IMR-90 (cell line): ENCODE data around the gene ADM. TPM values are rescaled to one million over a fixed set of nuclear protein-coding genes. Genes with fewer than 3 reads are reported as not detected.

Experiments
- ATAC-seq: fragments of 200-7000 bp; cut with Tn5 transposase; 2 replicates; pipeline ENCODE4 v1.9.1; 2020; ENCODE audit warnings: low read depth, mild to moderate bottlenecking, moderate library complexity
- BruUV-seq: library from RNA; stranded (reverse); fragments of 400-500 nt; replicated peaks from 2 replicates; lab custom pipeline; 2021; lab: Mats Ljungman, UMichigan
- CTCF ChIA-PET: fragments of 300-600 bp; formaldehyde crosslinking; extraction: SDS; loops from one replicate; lab custom pipeline; 2021; ENCODE audit warnings: antibody characterized with exemption; lab: Yijun Ruan, JAX
- POLR2A ChIA-PET: fragments of 300-600 bp; sonication (Branson Sonifier 250); formaldehyde crosslinking; loops from one replicate; lab custom pipeline; 2022; ENCODE audit warnings: antibody characterized with exemption; ENCODE audit not compliant: unreplicated experiment; lab: Charles Lee
- DNase-seq: peaks from one replicate; pipeline ENCODE4 v3.0.0; 2013
- H2AFZ ChIP-seq: replicated peaks from 2 replicates; pipeline ENCODE3; 2013; ENCODE audit warnings: low read length, mild to moderate bottlenecking; ENCODE audit not compliant: poor library complexity
- H2AK5ac ChIP-seq: 2 replicates; pipeline ENCODE4 v1.6.1; 2013; ENCODE audit warnings: low read depth, low read length, inconsistent platforms
- H2AK9ac ChIP-seq: replicated peaks from 2 replicates; pipeline ENCODE3; 2013; ENCODE audit warnings: mild to moderate bottlenecking, low read depth, low read length, moderate library complexity; ENCODE audit not compliant: poor library complexity
- H2BK120ac ChIP-seq: 2 replicates; pipeline ENCODE4 v1.6.1; 2013; ENCODE audit warnings: low read depth, low read length, inconsistent platforms
- H2BK15ac ChIP-seq: 3 replicates; pipeline ENCODE4 v1.6.1; 2013; ENCODE audit warnings: low read depth, low read length, inconsistent platforms
- H2BK20ac ChIP-seq: 2 replicates; pipeline ENCODE4 v1.6.1; 2013; ENCODE audit warnings: low read depth, mild to moderate bottlenecking, inconsistent platforms, low read length, moderate library complexity
- H2BK5ac ChIP-seq: 2 replicates; pipeline ENCODE4 v1.6.1; 2013; ENCODE audit warnings: mild to moderate bottlenecking, low read depth, low read length, inconsistent platforms; ENCODE audit not compliant: poor library complexity, severe bottlenecking
- H3K14ac ChIP-seq: replicated peaks from 2 replicates; pipeline ENCODE4 v1.6.1; 2013; ENCODE audit warnings: low read depth, low read length, inconsistent platforms
- H3K18ac ChIP-seq: 2 replicates; pipeline ENCODE4 v1.6.1; 2013; ENCODE audit warnings: low read depth, low read length, control low read depth
- H3K23ac ChIP-seq: 2 replicates; pipeline ENCODE4 v1.6.1; 2013; ENCODE audit warnings: low read depth, low read length, inconsistent platforms
- H3K27ac ChIP-seq: 2 replicates; pipeline ENCODE4 v1.5.1; 2013; ENCODE audit warnings: mild to moderate bottlenecking, control low read depth, low read length; ENCODE audit not compliant: insufficient read depth
- H3K27me3 ChIP-seq: 2 replicates; pipeline ENCODE4 v1.6.1; 2013; ENCODE audit warnings: low read length; ENCODE audit not compliant: control insufficient read depth, insufficient read depth
- H3K36me3 ChIP-seq: 2 replicates; pipeline ENCODE4 v1.6.1; 2013; ENCODE audit warnings: low read length, mixed read lengths; ENCODE audit not compliant: control insufficient read depth, insufficient read depth
- H3K4ac ChIP-seq: 2 replicates; pipeline ENCODE4 v1.6.1; 2013; ENCODE audit warnings: low read depth, low read length, inconsistent platforms
- H3K4me1 ChIP-seq: 2 replicates; pipeline ENCODE4 v1.6.1; 2013; ENCODE audit warnings: low read length, mixed read lengths; ENCODE audit not compliant: control insufficient read depth, insufficient read depth
- H3K4me2 ChIP-seq: 2 replicates; pipeline ENCODE4 v1.6.1; 2013; ENCODE audit warnings: low read depth, mild to moderate bottlenecking, control low read depth, low read length, moderate library complexity
- H3K4me3 ChIP-seq: 2 replicates; pipeline ENCODE4 v1.5.1; 2013; ENCODE audit warnings: low read depth, mild to moderate bottlenecking, control low read depth, low read length, moderate library complexity; ENCODE audit not compliant: insufficient read depth
- H3K56ac ChIP-seq: 2 replicates; pipeline ENCODE4 v1.6.1; 2013; ENCODE audit warnings: low read length, inconsistent platforms; ENCODE audit not compliant: insufficient read depth; ENCODE audit errors: extremely low read depth
- H3K79me1 ChIP-seq, 2 experiments: 2 replicates each; pipeline ENCODE4 v1.6.1; 2013; ENCODE audit warnings: low read length in 2 of 2, inconsistent platforms in 1 of 2, low read depth in 1 of 2
- H3K9ac ChIP-seq: 2 replicates; pipeline ENCODE4 v1.6.1; 2013; ENCODE audit warnings: low read depth, low read length, control low read depth
- H3K9me1 ChIP-seq: 2 replicates; pipeline ENCODE4 v1.6.1; 2013; ENCODE audit warnings: low read length, inconsistent platforms; ENCODE audit not compliant: insufficient read depth
- H3K9me3 ChIP-seq: 2 replicates; pipeline ENCODE4 v1.6.1; 2013; ENCODE audit warnings: low read length; ENCODE audit not compliant: control insufficient read depth, insufficient read depth
- H4K20me1 ChIP-seq: 2 replicates; pipeline ENCODE4 v1.6.1; 2013; ENCODE audit warnings: low read length, inconsistent platforms; ENCODE audit not compliant: insufficient read depth
- H4K5ac ChIP-seq: 2 replicates; pipeline ENCODE4 v1.6.1; 2013; ENCODE audit warnings: mild to moderate bottlenecking, low read depth, low read length, control low read depth
- H4K8ac ChIP-seq, 2 experiments: 2 replicates each; pipeline ENCODE4 v1.6.1; 2013; ENCODE audit warnings: low read depth in 2 of 2, low read length in 2 of 2, control low read depth in 1 of 2, inconsistent platforms in 1 of 2
- H4K91ac ChIP-seq: 2 replicates; pipeline ENCODE4 v1.6.1; 2013; ENCODE audit warnings: low read depth, low read length, inconsistent platforms; ENCODE audit not compliant: insufficient read depth
- CEBPB ChIP-seq: IDR thresholded peaks from 2 replicates; pipeline ENCODE4 v1.6.1; 2012; ENCODE audit warnings: low read depth, low read length, improper control_type of control experiment
- ELK1 ChIP-seq: fragments of 150-350 bp; IDR thresholded peaks from 2 replicates; pipeline ENCODE4 v1.6.1; 2016; ENCODE audit warnings: low read depth, mild to moderate bottlenecking, low read length, moderate library complexity, borderline replicate concordance
- FOS ChIP-seq: fragments of 150-350 bp; IDR thresholded peaks from 2 replicates; pipeline ENCODE4 v1.6.1; 2016; ENCODE audit warnings: low read depth, low read length
- MAZ ChIP-seq: IDR thresholded peaks from 2 replicates; pipeline ENCODE4 v1.6.1; 2012; ENCODE audit warnings: low read depth, mild to moderate bottlenecking, low read length, improper control_type of control experiment, moderate library complexity, borderline replicate concordance
- MXI1 ChIP-seq: IDR thresholded peaks from 2 replicates; pipeline ENCODE4 v1.6.1; 2012; ENCODE audit warnings: low read depth, mild to moderate bottlenecking, low read length, moderate library complexity, borderline replicate concordance
- POLR2A ChIP-seq: IDR thresholded peaks from 2 replicates; pipeline ENCODE4 v1.6.1; 2012; ENCODE audit warnings: mild to moderate bottlenecking, low read depth, low read length
- RCOR1 ChIP-seq: IDR thresholded peaks from 2 replicates; pipeline ENCODE4 v1.6.1; 2012; ENCODE audit warnings: mild to moderate bottlenecking, low read length, improper control_type of control experiment; ENCODE audit not compliant: insufficient replicate concordance
- SMC3 ChIP-seq: fragments of 150-350 bp; IDR thresholded peaks from 2 replicates; pipeline ENCODE4 v1.6.1; 2016; ENCODE audit warnings: low read depth, mild to moderate bottlenecking, antibody characterized with exemption, low read length, moderate library complexity
- WGBS, 2 experiments: methylation state at CpG; one replicate each; pipeline versions ENCODE4 v1.1.5 to v1.1.7; 2013; ENCODE audit warnings: missing lambda C conversion rate in 2 of 2; ENCODE audit not compliant: insufficient read length in 1 of 2; ENCODE audit errors: extremely low coverage in 2 of 2; 5-methylcytosine and 5-hydroxymethylcytosine counted together
- dilution Hi-C: fragments of 300-500 bp; cut with HindIII; formaldehyde crosslinking; loops from one replicate; pipeline ENCODE4 v1.14.3; 2018; ENCODE audit warnings: low sequenced_read_pairs; ENCODE audit not compliant: unreplicated experiment
- in situ Hi-C: fragments of 300-500 bp; cut with MboI; formaldehyde crosslinking; loops from 3 replicates; pipeline ENCODE4 v1.14.3; 2019; ENCODE audit warnings: low sequenced_read_pairs, inconsistent platforms, mixed read lengths
- intact Hi-C: fragments of 100-400 bp; cut with micrococcal nuclease; formaldehyde crosslinking; loops from 2 replicates; pipeline ENCODE4 v1.10.0; 2022
- polyA plus RNA-seq, 3 experiments: library from polyadenylated mRNA; depleted of rRNA; stranded (reverse); fragments of >200 nt; gene quantifications; 2 replicates each; pipeline ENCODE4 v1.2.3, GENCODE V29; 2012; ENCODE audit warnings: low replicate concordance in 1 of 3
- total RNA-seq: library from RNA; depleted of rRNA; stranded (reverse); fragments of >200 nt; gene quantifications from 2 replicates; pipeline ENCODE4 v1.2.3, GENCODE V29; 2012
- TF ChIP-seq, protein P1 (sequence below): conservative IDR thresholded peaks from 2 replicates; pipeline ENCODE4 v1.5.1; 2012; ENCODE audit warnings: mild to moderate bottlenecking, low read depth, low read length, improper control_type of control experiment

ADM gene
- total and polyA plus RNA-seq, 2 of the 4 experiments (the other 2 are of a cell fraction), result 357 to 559 TPM

DNA sequence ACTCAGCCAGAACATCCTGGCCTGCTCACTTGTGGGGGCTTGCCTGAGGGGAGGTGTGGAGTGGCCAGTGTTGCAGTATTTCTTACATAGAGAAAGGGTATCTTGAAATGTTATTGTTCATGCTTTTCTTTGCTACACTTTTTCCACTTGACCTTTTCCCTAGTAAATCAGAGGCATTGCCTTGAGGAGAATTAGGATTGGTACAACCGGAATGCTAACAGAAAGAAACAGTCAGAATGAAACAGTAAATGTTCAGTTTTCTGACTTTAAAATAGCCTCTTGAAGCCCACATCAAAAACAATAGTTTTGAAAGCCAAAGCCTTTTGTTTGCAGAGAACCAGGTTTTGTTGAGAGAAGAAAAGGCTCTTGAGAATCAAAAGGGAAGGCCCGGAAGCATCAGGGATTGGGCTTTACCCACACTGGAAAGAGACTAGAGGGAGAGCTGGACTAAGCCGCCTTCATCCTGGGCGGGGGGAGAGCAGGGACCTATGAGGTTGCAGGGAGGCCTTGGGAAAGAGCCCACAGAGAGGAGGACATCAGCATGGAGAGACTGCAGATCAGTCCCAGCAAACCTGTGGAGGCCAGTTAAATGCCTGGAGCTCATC, 12.4 kb downstream of the ADM start:
- Histone ChIP-seq H2BK20ac (peak overlapping the region; percentile 59; the same call in 1 of the 2 replicates), H2AFZ (no peak overlapping the region), H4K5ac (peak overlapping the region; percentile 90), H2AK9ac (no peak overlapping the region), H3K56ac (no peak overlapping the region), H2AK5ac (peak overlapping the region; percentile 46; the same call in 1 of the 2 replicates), H3K4me2 (peak overlapping the region; percentile 76; the same call in 1 of the 2 replicates), H3K4me3 (no peak overlapping the region), H3K4ac (peak overlapping the region; percentile 24; the same call in 1 of the 2 replicates), H2BK120ac (peak overlapping the region; percentile 52; the same call in 1 of the 2 replicates), H3K27ac (peak overlapping the region; percentile 52; the same call in 1 of the 2 replicates), H3K79me1 (peaks cover 0 to under 1% of the 10 kb centered on the region in 2 experiments; a peak in 1 of 4 replicates), H3K9ac (no peak overlapping the region), H2BK5ac (no peak overlapping the region), H4K20me1 (no peaks in the 10 kb centered on the region), H3K36me3 (no peaks in the 10 kb centered on the region), H3K14ac (no peak overlapping the region), H3K23ac (no peak overlapping the region), H3K27me3 (no peaks in the 10 kb centered on the region), H2BK15ac (peak overlapping the region; percentile 82; the same call in 1 of the 3 replicates), H3K9me1 (0 out of 2 replicates have a peak, but pooled peaks cover 4% of the 10 kb centered on the region), H4K91ac (peak overlapping the region; percentile 49; the same call in 1 of the 2 replicates), H3K9me3 (no peaks in the 10 kb centered on the region), H3K18ac (peak overlapping the region; percentile 87), H3K4me1 (peaks cover 11% of the 10 kb centered on the region), H4K8ac (peak overlapping the region; percentile 53 to 68; a peak in 2 of 4 replicates)
- ChIA-PET CTCF (interaction anchor here (1.3 kb wide), 1 partner anchor 13 kb away, joined by 5 read pairs; the partner anchor contains the start of gene ADM), POLR2A (interaction anchor here (1.1 to 1.3 kb wide), 2 partner anchors 7 to 13 kb away, joined by 8 to 9 read pairs; partner anchors contain the start of gene ADM)
- dilution Hi-C loops (no loop called here), intact Hi-C loops (no loop called here), in situ Hi-C loops (loop anchor here (25.0 kb wide), 1 partner anchor 705 kb away; no protein-coding TSS in a partner anchor)
- 90% methylated on average over 3 of the region's 4 CpGs; no CpG with 5 or more reads in 1 of the 2 experiments for WGBS, 2 experiments
- TF ChIP-seq MAZ, result no peak
- TF ChIP-seq, protein P1, sequence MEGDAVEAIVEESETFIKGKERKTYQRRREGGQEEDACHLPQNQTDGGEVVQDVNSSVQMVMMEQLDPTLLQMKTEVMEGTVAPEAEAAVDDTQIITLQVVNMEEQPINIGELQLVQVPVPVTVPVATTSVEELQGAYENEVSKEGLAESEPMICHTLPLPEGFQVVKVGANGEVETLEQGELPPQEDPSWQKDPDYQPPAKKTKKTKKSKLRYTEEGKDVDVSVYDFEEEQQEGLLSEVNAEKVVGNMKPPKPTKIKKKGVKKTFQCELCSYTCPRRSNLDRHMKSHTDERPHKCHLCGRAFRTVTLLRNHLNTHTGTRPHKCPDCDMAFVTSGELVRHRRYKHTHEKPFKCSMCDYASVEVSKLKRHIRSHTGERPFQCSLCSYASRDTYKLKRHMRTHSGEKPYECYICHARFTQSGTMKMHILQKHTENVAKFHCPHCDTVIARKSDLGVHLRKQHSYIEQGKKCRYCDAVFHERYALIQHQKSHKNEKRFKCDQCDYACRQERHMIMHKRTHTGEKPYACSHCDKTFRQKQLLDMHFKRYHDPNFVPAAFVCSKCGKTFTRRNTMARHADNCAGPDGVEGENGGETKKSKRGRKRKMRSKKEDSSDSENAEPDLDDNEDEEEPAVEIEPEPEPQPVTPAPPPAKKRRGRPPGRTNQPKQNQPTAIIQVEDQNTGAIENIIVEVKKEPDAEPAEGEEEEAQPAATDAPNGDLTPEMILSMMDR, result no peak
- TF ChIP-seq ELK1, result no peak
- TF ChIP-seq RCOR1, result no peak
- TF ChIP-seq FOS, result no peak
- no peak for TF ChIP-seq POLR2A
- TF ChIP-seq SMC3, result no peak
- no peak for TF ChIP-seq CEBPB
- no peak for TF ChIP-seq MXI1
- peak; percentile 14 for DNase-seq
- no TSS peak for BruUV-seq
- ATAC-seq, result peak; percentile 46
